Epidermal melanocyte (primary cell): ENCODE data around the gene ATP2A3.

Experiments
- DNase-seq: peaks from one replicate; pipeline ENCODE4 v3.0.0; 2011; ENCODE audit warnings: low spot score; ENCODE audit not compliant: insufficient read length

The ATP2A3 gene

DNA sequence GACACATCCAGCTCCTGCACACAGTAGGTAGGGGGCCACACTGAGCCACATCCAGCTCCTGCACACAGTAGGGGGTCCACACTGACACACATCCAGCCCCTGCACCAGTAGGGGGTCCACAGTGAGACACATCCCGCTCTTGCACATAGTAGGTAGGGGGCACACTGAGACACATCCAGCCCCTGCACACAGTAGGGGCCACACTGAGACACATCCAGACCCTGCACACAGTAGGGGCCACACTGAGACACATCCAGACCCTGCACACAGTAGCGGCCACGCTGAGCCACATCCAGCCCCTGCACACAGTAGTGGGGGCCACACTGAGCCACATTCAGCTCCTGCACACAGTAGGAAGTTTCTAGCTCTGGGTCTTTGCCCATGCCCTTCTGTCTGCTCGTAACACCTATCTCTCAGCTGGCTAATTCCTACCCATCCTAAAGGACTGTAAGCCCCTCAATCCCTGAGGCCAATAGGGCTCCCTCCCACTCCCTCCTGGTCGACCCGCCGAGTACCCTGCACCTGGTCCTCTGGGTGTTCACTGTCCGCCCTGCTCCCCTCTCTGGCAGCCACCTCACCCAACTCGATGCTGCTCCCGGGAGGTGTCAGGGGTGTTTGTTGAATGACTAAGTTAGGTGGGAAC is 9.4 kb upstream of the ATP2A3 start:
- no peak for DNase-seq

DNA sequence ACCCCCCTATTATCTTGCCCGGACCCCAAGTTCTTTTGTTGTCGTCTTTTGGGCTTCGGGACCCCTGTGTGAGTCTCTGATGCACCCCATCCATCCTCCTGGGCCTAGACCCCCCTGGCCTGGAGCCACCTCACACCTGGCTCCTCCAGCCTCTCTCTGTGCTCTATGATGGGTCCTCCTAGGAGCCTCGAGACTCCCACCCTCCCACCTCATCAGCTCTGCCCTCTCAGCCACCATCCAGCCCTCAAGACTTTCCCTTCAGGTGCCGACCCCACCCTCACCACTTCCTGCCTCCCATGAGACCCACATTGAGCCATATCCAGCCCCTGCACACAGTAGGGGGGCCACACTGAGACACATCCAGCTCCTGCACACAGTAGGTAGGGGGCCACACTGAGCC is 8.7 kb upstream of the ATP2A3 start:
- DNase-seq, result no peak

DNA sequence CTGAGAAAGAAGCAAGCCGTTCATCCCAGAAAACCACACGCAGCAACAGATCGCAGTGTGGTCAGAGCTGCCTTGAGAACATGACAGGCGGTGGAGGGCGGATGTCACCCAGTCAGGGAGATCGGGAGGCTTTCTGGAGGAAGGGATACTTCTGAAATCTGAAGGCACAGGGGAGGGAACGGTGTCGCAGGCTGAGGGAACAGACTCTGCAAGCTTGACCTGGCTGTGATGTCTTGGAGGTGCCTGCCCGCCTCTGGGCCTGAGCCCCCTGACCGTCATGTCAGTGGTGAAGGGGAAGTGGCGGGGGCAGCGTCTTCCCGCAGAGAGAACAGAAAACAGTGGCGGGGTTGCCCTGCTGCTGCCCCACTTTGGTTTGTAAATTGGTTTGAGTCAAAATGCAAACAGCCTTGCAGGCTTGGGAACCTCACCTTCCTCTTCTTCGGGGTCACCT is 8.1 kb upstream of the ATP2A3 start:
- DNase-seq, result no peak

DNA sequence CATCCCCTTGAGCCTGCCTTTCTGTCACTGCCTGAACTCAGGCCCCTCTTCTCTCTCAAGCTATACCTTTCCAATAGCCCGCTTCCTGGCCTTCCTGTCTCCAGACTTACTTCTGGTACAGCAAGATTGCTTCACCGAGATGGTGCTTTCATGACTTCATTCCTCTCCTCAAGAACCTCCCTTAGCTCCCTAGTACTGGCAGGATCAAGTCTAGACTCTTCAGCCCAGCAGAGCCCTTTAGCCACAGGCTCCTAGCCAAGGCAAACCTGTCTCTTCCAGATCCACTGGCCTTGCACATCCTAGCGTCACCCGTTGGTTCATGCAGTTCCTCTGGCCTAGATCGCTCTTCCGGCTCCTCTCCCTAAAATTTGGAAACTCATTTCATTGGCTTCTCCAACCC is 6.4 kb upstream of the ATP2A3 start:
- DNase-seq, result no peak

DNA sequence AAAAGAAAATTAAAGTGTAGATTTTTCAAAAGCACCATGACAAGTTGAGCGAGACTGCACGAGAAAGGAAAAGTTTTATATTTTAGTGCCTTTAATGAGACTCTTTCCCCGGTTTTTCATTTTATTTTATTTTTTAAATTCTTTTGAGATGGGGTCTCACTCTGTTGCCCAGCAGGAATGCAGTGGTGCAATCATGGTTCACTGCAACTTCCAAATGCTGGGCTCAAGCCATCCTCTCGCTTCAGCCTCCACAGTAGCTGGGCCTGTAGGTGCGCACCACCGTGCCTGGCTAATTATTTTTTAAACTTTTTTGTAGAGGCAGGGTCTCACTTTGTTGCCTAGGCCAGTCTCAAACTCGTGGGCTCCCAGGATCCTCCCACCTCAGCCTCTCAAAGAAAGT is 5.7 kb upstream of the ATP2A3 start:
- no peak for DNase-seq

DNA sequence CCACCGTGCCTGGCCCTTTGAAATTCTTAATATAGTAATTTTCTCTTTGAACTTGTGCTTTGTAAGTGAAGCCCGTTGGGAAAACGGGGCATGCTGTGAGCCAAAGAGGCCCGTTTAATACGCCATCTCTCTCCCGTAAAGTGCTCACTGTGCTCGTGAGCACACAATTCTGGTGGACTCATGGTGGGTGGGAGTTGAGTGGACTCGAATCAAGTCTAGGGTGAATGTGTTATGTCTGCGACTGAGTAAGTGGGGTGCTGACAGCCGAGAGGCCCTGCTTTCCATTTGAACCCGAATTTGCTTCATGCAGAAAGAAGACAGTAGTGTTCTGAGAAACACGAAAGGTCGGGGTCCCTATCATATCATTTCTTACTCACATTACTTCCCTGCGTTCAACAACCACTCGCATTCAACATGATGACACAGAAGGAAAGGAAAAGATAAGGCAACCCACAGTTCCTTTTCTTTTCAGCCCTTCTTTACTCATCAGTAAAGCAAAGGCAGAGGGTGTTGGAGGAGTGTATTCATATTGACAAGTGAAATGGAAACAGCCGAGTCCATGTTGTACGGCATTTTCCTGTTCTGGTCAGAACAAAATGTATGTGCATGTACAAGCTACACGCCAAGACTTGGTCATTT is 4.8 kb upstream of the ATP2A3 start:
- DNase-seq, result no peak

DNA sequence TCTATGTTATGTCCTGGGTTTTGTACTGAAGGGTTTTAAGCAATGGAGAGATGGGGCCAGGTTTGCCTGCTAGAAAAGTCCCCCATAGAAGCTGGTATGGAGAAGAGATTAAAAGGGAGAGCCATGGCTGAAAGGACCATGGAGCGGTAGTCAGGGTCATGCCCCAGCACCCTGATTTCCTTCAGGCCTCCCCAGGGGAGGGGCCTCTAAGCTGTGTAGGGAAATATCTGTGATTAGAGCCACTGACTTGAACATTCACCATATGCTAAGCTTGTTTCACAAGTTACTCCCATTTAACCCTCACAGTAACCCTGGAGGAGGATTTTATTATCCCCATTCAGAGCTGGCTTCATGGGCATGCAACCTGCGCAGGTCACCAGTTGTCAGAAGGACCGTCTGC is 3.8 kb upstream of the ATP2A3 start:
- no peak for DNase-seq

DNA sequence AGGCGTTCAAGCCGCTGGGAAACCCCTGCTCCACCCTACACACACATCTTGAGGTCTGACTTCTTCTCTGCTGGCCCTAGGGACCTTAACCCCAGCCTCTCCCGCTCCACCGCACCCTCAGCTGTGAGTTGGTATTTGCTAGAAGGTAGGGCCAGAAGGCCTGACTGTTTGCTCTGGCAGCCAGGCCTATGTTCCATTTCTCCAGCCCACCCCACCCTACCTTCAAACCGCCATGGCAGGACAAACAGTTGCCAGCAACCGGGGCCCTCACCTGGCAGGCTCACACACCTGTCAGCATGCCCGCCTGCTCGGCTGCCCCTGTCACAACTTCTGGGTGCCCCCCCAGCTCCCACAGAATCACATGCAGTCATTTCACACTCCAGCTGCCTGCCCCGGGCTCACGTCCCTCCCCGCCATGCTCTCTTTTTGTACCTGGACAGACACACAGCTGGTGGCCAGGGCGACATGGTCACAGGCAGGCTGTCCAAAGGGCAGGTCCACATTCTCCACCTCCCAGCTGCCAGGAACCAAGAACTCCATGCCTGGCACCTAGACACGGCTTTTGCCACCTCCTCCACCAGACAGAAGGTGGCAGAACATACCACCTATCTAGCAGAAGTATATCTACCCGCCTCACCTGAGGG is 2.6 kb upstream of the ATP2A3 start:
- DNase-seq, result no peak

DNA sequence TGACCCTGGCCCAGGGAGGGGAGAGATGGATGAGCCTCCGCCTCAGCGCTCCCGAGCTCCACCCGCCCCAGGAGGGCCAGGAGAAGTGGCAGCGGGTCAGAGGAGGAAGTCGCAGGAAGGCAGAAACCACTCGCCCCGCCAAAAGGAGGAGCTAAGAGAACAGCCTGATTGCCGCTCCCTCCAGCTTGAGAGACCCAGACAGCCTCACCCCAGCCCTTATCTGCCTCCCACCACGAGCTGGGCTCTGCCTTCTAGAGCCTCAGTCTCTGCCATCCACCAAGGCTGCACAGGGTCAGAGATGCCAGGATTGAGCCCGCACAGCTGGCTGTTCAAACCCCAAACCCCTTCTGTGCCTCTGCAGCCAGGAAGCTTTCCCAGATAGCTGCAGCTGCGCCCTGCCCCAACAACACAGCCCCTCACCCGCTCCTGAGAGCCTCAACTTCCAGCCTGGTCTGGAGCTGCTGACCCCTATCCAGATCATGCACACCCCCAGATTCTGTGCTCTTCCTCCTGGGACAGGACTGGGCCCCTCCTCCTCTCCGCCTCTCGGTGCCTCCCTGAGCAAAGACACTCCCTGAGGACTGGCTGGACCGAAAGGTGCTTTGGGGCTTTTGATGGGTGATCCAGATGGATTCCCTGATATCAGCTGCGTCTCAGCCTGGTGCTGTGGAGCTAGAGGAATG is 1.0 kb upstream of the ATP2A3 start:
- no peak for DNase-seq

DNA sequence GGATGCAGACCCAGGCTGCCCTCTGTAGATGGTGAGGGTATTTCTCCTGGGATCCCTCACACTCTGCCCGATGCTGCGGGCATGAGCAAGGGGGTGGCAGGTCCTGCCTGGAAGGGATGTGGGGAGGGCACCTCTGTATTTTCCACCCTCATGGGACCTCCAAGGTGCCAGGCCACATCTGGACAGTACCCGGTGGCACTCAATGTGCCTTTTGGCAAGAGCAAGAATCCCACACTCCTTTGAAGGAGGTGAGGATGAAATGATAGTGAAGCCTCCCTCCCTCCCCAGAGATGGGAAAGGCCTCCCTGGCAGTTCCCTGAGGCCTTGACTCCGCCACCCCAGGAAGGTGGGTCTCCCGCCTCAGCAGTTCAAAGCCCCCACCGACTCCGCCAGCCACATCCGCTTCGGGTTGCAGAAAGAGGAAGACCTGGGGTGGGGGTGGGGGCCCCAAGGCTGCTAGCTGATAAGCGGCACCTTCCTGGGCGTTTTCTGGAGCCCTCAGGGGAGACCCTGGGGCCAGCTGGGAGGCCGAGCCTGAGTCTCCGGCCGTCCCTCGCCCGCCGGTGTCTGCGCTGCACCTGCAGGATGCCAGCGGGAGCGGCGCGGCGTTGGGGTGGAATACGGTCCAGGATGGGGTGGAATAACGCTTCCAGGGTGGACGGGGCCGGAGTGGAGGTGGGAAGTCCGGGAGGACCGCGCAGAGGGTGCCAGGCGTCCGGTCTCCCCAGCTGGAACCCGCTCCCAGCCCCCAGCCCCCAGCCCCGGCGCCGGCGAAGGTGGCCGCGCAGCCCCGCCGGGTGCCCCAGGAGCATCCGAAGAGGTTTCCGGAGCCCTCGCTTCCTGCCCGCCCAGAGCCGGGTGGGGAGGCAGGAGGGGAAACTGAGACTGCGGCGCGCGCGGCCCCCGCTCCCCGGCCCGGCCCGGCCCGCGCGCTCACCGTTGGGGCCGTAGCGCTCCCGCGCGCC is 718 bp downstream of the ATP2A3 start:
- no peak for DNase-seq

DNA sequence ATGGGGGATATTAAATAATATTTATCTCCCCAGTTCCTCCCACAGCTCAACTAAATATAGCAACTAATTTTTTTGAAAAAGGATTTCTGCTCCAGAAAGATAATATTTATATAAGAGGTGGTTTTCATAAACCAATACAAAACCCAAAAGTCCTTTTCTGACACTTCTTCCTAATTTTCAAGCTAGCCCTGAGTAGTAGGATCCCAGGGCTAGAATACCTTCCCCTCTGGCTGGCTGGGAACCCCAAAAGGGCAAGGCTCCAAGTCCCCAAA is 1.3 kb downstream of the ATP2A3 start:
- DNase-seq, result no peak

DNA sequence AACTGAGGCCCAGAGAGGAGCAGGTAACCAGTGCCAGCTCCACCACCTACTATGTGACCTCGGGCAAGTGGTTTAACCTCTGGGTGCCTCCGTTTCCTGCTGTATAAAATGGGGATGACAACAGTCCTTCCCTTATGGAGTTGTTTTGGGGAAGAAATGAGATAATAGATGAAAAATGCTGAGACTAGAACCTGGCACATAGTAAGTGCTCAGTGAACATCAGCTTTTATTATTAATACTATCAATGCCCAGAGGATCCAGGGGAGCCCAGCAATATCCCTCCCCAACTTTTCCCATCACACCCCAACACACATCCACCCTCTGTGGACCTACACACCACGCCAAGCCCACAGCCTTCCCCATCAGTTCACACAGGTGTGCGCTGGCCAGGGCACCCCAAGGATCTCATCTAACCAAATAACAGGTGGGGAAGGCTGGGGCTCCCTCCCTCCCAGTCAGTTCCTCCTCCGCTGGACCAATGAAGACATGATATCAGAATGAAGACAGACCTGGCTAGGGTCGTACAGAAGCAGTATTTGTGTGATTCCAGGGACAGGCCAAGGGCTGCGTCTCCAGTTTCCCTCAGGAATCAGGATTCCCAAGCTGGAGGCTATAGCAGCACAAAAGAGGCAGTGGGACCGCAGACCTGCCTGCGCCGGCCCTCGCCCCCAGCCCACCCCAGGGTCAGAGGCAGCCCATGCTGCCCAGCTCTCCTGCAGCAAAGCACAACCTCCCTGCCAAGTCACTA is 1.8 kb downstream of the ATP2A3 start:
- no peak for DNase-seq

DNA sequence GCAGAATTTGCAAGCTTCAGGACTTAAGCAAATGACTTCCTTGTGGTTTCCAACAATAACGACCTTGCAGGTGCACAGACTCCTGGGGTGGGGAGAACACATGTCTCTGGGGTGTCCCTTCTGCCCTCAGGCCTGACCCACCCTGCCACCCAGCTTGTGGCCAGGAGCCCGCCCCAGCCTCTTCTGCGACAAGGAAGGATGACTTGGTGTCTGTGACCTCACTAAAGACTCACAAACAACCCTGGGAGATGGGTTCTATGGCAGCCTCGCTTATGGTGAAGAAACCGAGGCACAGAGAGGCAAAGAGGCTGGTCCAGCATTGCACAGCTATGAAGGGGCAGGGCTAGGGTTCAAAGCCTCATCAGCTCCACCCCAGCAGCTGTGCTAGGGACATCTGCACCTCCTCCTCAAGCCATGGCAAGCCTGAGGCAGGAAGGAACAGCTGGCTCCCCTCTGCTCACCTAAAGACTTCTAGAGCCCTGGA is 2.6 kb downstream of the ATP2A3 start:
- DNase-seq, result no peak

DNA sequence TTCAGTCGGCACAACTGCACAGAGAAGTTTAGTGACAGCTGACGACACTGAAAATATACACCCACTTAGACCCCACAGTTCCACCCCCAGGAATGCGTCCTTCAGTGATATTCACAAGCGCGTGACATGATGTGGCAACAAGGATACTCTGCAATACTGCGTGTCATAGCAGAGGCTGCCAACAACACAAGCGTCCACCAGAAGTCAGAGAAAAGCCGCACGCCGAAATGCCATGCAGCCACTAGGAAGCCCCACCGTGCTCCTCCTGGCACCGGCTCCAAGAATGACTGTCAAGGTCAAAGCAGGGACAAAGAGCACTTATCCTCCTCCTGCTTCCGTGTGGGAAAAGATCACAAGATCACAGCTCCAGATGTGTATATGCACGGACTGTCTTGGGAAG is 3.5 kb downstream of the ATP2A3 start:
- DNase-seq, result peak; percentile 57

DNA sequence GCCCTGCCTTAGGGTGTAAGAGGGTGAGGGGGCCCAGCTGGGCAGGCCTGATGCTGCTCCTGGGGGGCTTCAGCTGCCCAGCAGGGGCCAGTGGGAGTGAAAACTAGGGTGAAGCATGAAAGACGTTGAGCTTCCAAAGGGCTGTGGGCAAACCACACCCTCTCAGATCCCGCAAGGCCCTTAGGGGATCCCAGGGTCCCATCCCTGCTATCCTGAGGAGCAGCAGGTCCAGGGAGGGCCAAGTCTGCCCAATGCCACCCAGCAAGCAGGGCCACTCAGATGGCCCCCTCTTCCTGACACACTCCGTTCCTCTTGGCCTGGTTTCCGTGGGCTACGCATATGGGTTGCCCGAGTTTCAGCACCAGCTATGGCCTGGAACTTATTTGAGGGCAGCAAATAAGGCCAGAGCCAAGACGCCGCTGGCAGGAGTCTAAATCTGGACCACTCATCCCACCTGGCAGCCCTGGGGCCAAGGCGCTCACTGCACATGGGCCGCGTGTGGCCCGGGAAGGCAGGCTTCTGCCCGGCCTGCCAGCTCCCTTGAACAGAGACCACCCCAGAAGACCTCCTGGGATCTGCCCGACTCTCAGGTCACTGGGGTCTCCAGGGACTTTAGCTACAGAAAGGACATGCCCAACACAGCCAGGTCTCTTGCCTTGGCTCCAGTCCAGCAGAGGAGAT is 4.2 kb downstream of the ATP2A3 start:
- no peak for DNase-seq

DNA sequence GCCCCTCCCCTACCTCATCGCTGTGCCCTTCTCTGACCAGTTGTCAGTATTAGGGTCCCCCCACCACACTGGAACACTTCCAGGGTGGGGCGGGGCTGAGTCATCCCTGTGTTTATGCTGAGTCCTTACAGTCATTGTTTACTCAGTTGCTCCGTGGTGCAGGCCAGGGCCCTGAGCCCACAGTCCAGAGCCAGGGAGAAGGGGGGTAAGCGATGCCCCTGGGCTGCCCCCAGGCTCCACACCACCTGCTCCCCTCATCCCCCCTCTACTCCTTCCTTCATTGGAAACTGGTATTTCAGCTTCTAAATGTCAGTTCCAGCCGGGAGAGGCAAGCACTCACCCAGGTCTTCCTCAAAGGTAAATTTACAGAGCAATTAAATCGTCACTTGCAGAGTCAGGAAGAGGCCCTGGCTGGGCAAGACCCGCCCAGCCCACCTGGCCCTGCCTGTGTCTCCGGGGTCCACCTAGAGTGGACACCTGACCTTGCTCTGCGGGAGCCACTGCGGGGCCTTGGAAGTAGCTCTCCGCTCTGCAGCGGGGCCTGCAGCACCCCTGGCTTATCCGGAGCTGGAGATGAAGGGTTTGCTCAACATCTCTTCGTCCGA is 4.8 kb downstream of the ATP2A3 start:
- DNase-seq, result no peak

DNA sequence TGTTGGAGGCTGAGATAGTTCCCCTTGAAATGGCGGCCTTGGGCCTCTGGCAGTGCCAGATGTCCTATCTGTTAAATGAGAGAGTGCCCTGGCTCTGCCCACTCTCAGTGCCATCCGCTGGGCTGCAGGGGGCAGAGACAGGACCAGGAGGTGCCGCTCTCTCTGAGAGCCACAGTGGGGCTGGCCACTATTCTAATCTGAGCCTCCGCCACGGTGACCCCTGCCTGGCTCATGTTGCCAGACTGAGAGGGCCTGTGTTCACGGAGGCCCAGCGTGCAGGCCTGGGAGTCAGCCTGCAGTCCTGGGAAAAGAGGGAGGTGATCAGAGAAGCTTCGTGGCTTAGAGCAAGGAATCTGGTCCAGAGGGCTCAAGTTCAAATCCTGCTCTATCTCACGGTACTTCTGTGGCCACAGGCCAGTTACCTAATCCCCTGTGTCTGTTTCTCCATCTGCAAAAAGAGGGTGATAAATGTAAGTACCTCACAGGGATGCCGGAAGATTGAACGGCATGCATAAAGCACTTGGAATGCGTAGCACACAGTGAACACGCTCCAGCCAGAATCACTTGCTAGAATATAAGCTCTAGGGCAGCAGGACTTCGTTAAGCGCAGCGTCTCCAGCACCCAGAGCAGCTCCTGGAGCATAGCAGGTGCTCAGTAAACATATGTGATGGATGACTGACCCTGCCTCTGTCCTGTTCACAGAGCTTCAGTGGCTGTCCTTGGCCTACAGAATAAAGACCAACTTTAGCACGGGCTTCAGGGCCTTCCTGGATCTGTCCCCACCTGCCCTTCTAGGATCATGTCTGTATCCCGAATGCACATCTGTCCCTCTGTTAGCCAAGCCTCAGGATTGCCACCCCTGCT is 6.3 kb downstream of the ATP2A3 start:
- no peak for DNase-seq

DNA sequence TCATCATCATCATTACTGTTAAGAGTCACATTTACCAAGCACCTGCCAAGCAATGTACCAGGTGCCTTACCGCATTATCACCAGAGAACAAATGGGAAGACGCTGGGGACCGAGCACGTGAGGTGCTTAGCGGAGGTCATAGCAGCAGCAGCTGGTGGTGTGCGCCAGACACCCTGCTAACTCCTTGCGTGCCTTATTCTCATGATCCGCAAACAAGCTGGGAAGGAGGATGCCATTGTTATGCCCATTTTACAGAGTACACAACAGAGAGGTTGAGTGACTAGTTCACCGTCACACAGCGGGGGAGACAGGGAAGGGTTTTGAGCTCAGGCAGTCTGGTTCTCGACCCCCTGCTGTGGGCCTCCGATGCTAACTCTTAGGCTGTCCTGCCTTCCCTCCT is 7.3 kb downstream of the ATP2A3 start:
- no peak for DNase-seq
